IMR-90 (cell line): ENCODE data around the gene GPATCH8. TPM values are rescaled to one million over a fixed set of nuclear protein-coding genes. Genes with fewer than 3 reads are reported as not detected.

Experiments
- ATAC-seq: fragments of 200-7000 bp; cut with Tn5 transposase; 2 replicates; pipeline ENCODE4 v1.9.1; 2020; ENCODE audit warnings: low read depth, mild to moderate bottlenecking, moderate library complexity
- BruUV-seq: library from RNA; stranded (reverse); fragments of 400-500 nt; replicated peaks from 2 replicates; lab custom pipeline; 2021; lab: Mats Ljungman, UMichigan
- CTCF ChIA-PET: fragments of 300-600 bp; formaldehyde crosslinking; extraction: SDS; loops from one replicate; lab custom pipeline; 2021; ENCODE audit warnings: antibody characterized with exemption; lab: Yijun Ruan, JAX
- POLR2A ChIA-PET: fragments of 300-600 bp; sonication (Branson Sonifier 250); formaldehyde crosslinking; loops from one replicate; lab custom pipeline; 2022; ENCODE audit warnings: antibody characterized with exemption; ENCODE audit not compliant: unreplicated experiment; lab: Charles Lee
- DNase-seq: peaks from one replicate; pipeline ENCODE4 v3.0.0; 2013
- H2AFZ ChIP-seq: replicated peaks from 2 replicates; pipeline ENCODE3; 2013; ENCODE audit warnings: low read length, mild to moderate bottlenecking; ENCODE audit not compliant: poor library complexity
- H2AK5ac ChIP-seq: 2 replicates; pipeline ENCODE4 v1.6.1; 2013; ENCODE audit warnings: low read depth, low read length, inconsistent platforms
- H2AK9ac ChIP-seq: replicated peaks from 2 replicates; pipeline ENCODE3; 2013; ENCODE audit warnings: mild to moderate bottlenecking, low read depth, low read length, moderate library complexity; ENCODE audit not compliant: poor library complexity
- H2BK120ac ChIP-seq: 2 replicates; pipeline ENCODE4 v1.6.1; 2013; ENCODE audit warnings: low read depth, low read length, inconsistent platforms
- H2BK15ac ChIP-seq: 3 replicates; pipeline ENCODE4 v1.6.1; 2013; ENCODE audit warnings: low read depth, low read length, inconsistent platforms
- H2BK20ac ChIP-seq: 2 replicates; pipeline ENCODE4 v1.6.1; 2013; ENCODE audit warnings: low read depth, mild to moderate bottlenecking, inconsistent platforms, low read length, moderate library complexity
- H2BK5ac ChIP-seq: 2 replicates; pipeline ENCODE4 v1.6.1; 2013; ENCODE audit warnings: mild to moderate bottlenecking, low read depth, low read length, inconsistent platforms; ENCODE audit not compliant: poor library complexity, severe bottlenecking
- H3K14ac ChIP-seq: replicated peaks from 2 replicates; pipeline ENCODE4 v1.6.1; 2013; ENCODE audit warnings: low read depth, low read length, inconsistent platforms
- H3K18ac ChIP-seq: 2 replicates; pipeline ENCODE4 v1.6.1; 2013; ENCODE audit warnings: low read depth, low read length, control low read depth
- H3K23ac ChIP-seq: 2 replicates; pipeline ENCODE4 v1.6.1; 2013; ENCODE audit warnings: low read depth, low read length, inconsistent platforms
- H3K27ac ChIP-seq: 2 replicates; pipeline ENCODE4 v1.5.1; 2013; ENCODE audit warnings: mild to moderate bottlenecking, control low read depth, low read length; ENCODE audit not compliant: insufficient read depth
- H3K27me3 ChIP-seq: 2 replicates; pipeline ENCODE4 v1.6.1; 2013; ENCODE audit warnings: low read length; ENCODE audit not compliant: control insufficient read depth, insufficient read depth
- H3K36me3 ChIP-seq: 2 replicates; pipeline ENCODE4 v1.6.1; 2013; ENCODE audit warnings: low read length, mixed read lengths; ENCODE audit not compliant: control insufficient read depth, insufficient read depth
- H3K4ac ChIP-seq: 2 replicates; pipeline ENCODE4 v1.6.1; 2013; ENCODE audit warnings: low read depth, low read length, inconsistent platforms
- H3K4me1 ChIP-seq: 2 replicates; pipeline ENCODE4 v1.6.1; 2013; ENCODE audit warnings: low read length, mixed read lengths; ENCODE audit not compliant: control insufficient read depth, insufficient read depth
- H3K4me2 ChIP-seq: 2 replicates; pipeline ENCODE4 v1.6.1; 2013; ENCODE audit warnings: low read depth, mild to moderate bottlenecking, control low read depth, low read length, moderate library complexity
- H3K4me3 ChIP-seq: 2 replicates; pipeline ENCODE4 v1.5.1; 2013; ENCODE audit warnings: low read depth, mild to moderate bottlenecking, control low read depth, low read length, moderate library complexity; ENCODE audit not compliant: insufficient read depth
- H3K56ac ChIP-seq: 2 replicates; pipeline ENCODE4 v1.6.1; 2013; ENCODE audit warnings: low read length, inconsistent platforms; ENCODE audit not compliant: insufficient read depth; ENCODE audit errors: extremely low read depth
- H3K79me1 ChIP-seq, 2 experiments: 2 replicates each; pipeline ENCODE4 v1.6.1; 2013; ENCODE audit warnings: low read length in 2 of 2, inconsistent platforms in 1 of 2, low read depth in 1 of 2
- H3K9ac ChIP-seq: 2 replicates; pipeline ENCODE4 v1.6.1; 2013; ENCODE audit warnings: low read depth, low read length, control low read depth
- H3K9me1 ChIP-seq: 2 replicates; pipeline ENCODE4 v1.6.1; 2013; ENCODE audit warnings: low read length, inconsistent platforms; ENCODE audit not compliant: insufficient read depth
- H3K9me3 ChIP-seq: 2 replicates; pipeline ENCODE4 v1.6.1; 2013; ENCODE audit warnings: low read length; ENCODE audit not compliant: control insufficient read depth, insufficient read depth
- H4K20me1 ChIP-seq: 2 replicates; pipeline ENCODE4 v1.6.1; 2013; ENCODE audit warnings: low read length, inconsistent platforms; ENCODE audit not compliant: insufficient read depth
- H4K5ac ChIP-seq: 2 replicates; pipeline ENCODE4 v1.6.1; 2013; ENCODE audit warnings: mild to moderate bottlenecking, low read depth, low read length, control low read depth
- H4K8ac ChIP-seq, 2 experiments: 2 replicates each; pipeline ENCODE4 v1.6.1; 2013; ENCODE audit warnings: low read depth in 2 of 2, low read length in 2 of 2, control low read depth in 1 of 2, inconsistent platforms in 1 of 2
- H4K91ac ChIP-seq: 2 replicates; pipeline ENCODE4 v1.6.1; 2013; ENCODE audit warnings: low read depth, low read length, inconsistent platforms; ENCODE audit not compliant: insufficient read depth
- BHLHE40 ChIP-seq: fragments of 150-350 bp; IDR thresholded peaks from 2 replicates; pipeline ENCODE4 v1.6.1; 2016; ENCODE audit warnings: mild to moderate bottlenecking, low read depth, low read length
- CEBPB ChIP-seq: IDR thresholded peaks from 2 replicates; pipeline ENCODE4 v1.6.1; 2012; ENCODE audit warnings: low read depth, low read length, improper control_type of control experiment
- CHD1 ChIP-seq: IDR thresholded peaks from 2 replicates; pipeline ENCODE4 v1.6.1; 2012; ENCODE audit warnings: low read depth, low read length, improper control_type of control experiment
- ELK1 ChIP-seq: fragments of 150-350 bp; IDR thresholded peaks from 2 replicates; pipeline ENCODE4 v1.6.1; 2016; ENCODE audit warnings: low read depth, mild to moderate bottlenecking, low read length, moderate library complexity, borderline replicate concordance
- FOS ChIP-seq: fragments of 150-350 bp; IDR thresholded peaks from 2 replicates; pipeline ENCODE4 v1.6.1; 2016; ENCODE audit warnings: low read depth, low read length
- MAFK ChIP-seq: IDR thresholded peaks from 2 replicates; pipeline ENCODE4 v1.6.1; 2012; ENCODE audit warnings: low read depth, low read length, improper control_type of control experiment
- MAZ ChIP-seq: IDR thresholded peaks from 2 replicates; pipeline ENCODE4 v1.6.1; 2012; ENCODE audit warnings: low read depth, mild to moderate bottlenecking, low read length, improper control_type of control experiment, moderate library complexity, borderline replicate concordance
- MXI1 ChIP-seq: IDR thresholded peaks from 2 replicates; pipeline ENCODE4 v1.6.1; 2012; ENCODE audit warnings: low read depth, mild to moderate bottlenecking, low read length, moderate library complexity, borderline replicate concordance
- NFE2L2 ChIP-seq: fragments of 150-350 bp; IDR thresholded peaks from 2 replicates; pipeline ENCODE4 v1.6.1; 2016; ENCODE audit warnings: low read depth, mild to moderate bottlenecking, low read length
- POLR2A ChIP-seq: IDR thresholded peaks from 2 replicates; pipeline ENCODE4 v1.6.1; 2012; ENCODE audit warnings: mild to moderate bottlenecking, low read depth, low read length
- RAD21 ChIP-seq: IDR thresholded peaks from 2 replicates; pipeline ENCODE4 v1.6.1; 2012; ENCODE audit warnings: low read length, improper control_type of control experiment
- RCOR1 ChIP-seq: IDR thresholded peaks from 2 replicates; pipeline ENCODE4 v1.6.1; 2012; ENCODE audit warnings: mild to moderate bottlenecking, low read length, improper control_type of control experiment; ENCODE audit not compliant: insufficient replicate concordance
- RFX5 ChIP-seq: IDR thresholded peaks from 2 replicates; pipeline ENCODE4 v1.8.0; 2012; ENCODE audit warnings: low read depth, mild to moderate bottlenecking, low read length, moderate library complexity
- SMC3 ChIP-seq: fragments of 150-350 bp; IDR thresholded peaks from 2 replicates; pipeline ENCODE4 v1.6.1; 2016; ENCODE audit warnings: low read depth, mild to moderate bottlenecking, antibody characterized with exemption, low read length, moderate library complexity
- WGBS, 2 experiments: methylation state at CpG; one replicate each; pipeline versions ENCODE4 v1.1.5 to v1.1.7; 2013; ENCODE audit warnings: missing lambda C conversion rate in 2 of 2; ENCODE audit not compliant: insufficient read length in 1 of 2; ENCODE audit errors: extremely low coverage in 2 of 2; 5-methylcytosine and 5-hydroxymethylcytosine counted together
- dilution Hi-C: fragments of 300-500 bp; cut with HindIII; formaldehyde crosslinking; loops from one replicate; pipeline ENCODE4 v1.14.3; 2018; ENCODE audit warnings: low sequenced_read_pairs; ENCODE audit not compliant: unreplicated experiment
- in situ Hi-C: fragments of 300-500 bp; cut with MboI; formaldehyde crosslinking; loops from 3 replicates; pipeline ENCODE4 v1.14.3; 2019; ENCODE audit warnings: low sequenced_read_pairs, inconsistent platforms, mixed read lengths
- intact Hi-C: fragments of 100-400 bp; cut with micrococcal nuclease; formaldehyde crosslinking; loops from 2 replicates; pipeline ENCODE4 v1.10.0; 2022
- polyA plus RNA-seq, 3 experiments: library from polyadenylated mRNA; depleted of rRNA; stranded (reverse); fragments of >200 nt; gene quantifications; 2 replicates each; pipeline ENCODE4 v1.2.3, GENCODE V29; 2012; ENCODE audit warnings: low replicate concordance in 1 of 3
- total RNA-seq: library from RNA; depleted of rRNA; stranded (reverse); fragments of >200 nt; gene quantifications from 2 replicates; pipeline ENCODE4 v1.2.3, GENCODE V29; 2012
- TF ChIP-seq, protein P1 (sequence below): fragments of 150-350 bp; IDR thresholded peaks from 2 replicates; pipeline ENCODE4 v1.6.1; 2017; ENCODE audit warnings: mild to moderate bottlenecking, antibody characterized with exemption, low read length, low read depth
- TF ChIP-seq, protein P2 (sequence below): conservative IDR thresholded peaks from 2 replicates; pipeline ENCODE4 v1.5.1; 2012; ENCODE audit warnings: mild to moderate bottlenecking, low read depth, low read length, improper control_type of control experiment

The GPATCH8 gene
- total and polyA plus RNA-seq, 2 of the 4 experiments (the other 2 are of a cell fraction), result 8.8 to 13.2 TPM

GRCh38 chr17:44389281-44389680, 113.9 kb downstream of the GPATCH8 start, which contains the start of gene ITGA2B:
Gene ITGA2B (minus strand): TSS chr17:44389649. CDS start chr17:44389473, 176 bp downstream.
- H3K9ac ChIP-seq, result no peak within 1 kb of the TSS
- no peak within 1 kb of the TSS for H3K56ac ChIP-seq
- BruUV-seq, result no TSS peak
- H3K4me3 ChIP-seq, result no peak within 1 kb of the TSS
- ChIA-PET POLR2A (no interaction called here), CTCF (no interaction called here)
- no peak for DNase-seq
- no peak within 1 kb of the TSS for H3K27ac ChIP-seq
- H3K36me3 ChIP-seq, result no peaks in the 10 kb centered on the region
- H2BK5ac ChIP-seq, result no peak within 1 kb of the TSS
- no peak for TF ChIP-seq RCOR1
- TF ChIP-seq, protein P1, sequence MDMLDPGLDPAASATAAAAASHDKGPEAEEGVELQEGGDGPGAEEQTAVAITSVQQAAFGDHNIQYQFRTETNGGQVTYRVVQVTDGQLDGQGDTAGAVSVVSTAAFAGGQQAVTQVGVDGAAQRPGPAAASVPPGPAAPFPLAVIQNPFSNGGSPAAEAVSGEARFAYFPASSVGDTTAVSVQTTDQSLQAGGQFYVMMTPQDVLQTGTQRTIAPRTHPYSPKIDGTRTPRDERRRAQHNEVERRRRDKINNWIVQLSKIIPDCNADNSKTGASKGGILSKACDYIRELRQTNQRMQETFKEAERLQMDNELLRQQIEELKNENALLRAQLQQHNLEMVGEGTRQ, result no peak
- TF ChIP-seq RFX5, result no peak
- no peak for TF ChIP-seq FOS
- TF ChIP-seq ELK1, result no peak
- no peak for TF ChIP-seq CEBPB
- no peak for TF ChIP-seq CHD1
- TF ChIP-seq, protein P2, sequence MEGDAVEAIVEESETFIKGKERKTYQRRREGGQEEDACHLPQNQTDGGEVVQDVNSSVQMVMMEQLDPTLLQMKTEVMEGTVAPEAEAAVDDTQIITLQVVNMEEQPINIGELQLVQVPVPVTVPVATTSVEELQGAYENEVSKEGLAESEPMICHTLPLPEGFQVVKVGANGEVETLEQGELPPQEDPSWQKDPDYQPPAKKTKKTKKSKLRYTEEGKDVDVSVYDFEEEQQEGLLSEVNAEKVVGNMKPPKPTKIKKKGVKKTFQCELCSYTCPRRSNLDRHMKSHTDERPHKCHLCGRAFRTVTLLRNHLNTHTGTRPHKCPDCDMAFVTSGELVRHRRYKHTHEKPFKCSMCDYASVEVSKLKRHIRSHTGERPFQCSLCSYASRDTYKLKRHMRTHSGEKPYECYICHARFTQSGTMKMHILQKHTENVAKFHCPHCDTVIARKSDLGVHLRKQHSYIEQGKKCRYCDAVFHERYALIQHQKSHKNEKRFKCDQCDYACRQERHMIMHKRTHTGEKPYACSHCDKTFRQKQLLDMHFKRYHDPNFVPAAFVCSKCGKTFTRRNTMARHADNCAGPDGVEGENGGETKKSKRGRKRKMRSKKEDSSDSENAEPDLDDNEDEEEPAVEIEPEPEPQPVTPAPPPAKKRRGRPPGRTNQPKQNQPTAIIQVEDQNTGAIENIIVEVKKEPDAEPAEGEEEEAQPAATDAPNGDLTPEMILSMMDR, result no peak
- TF ChIP-seq NFE2L2, result no peak
- TF ChIP-seq SMC3, result no peak
- TF ChIP-seq BHLHE40, result no peak
- TF ChIP-seq MAZ, result no peak
- TF ChIP-seq POLR2A, result no peak
- no peak for TF ChIP-seq MAFK
- TF ChIP-seq MXI1, result no peak
- TF ChIP-seq RAD21, result no peak
- no peak within 1 kb of the TSS for H2BK20ac ChIP-seq
- no peak within 1 kb of the TSS for H3K4ac ChIP-seq
- H3K18ac ChIP-seq, result no peak within 1 kb of the TSS
- no peak for ATAC-seq
- H3K23ac ChIP-seq, result no peak within 1 kb of the TSS
- H3K9me3 ChIP-seq, result no peaks in the 10 kb centered on the region
- H2AK9ac ChIP-seq, result no peak within 1 kb of the TSS
- no peak within 1 kb of the TSS for H4K8ac ChIP-seq
- dilution Hi-C loops (no loop called here), in situ Hi-C loops (no loop called here), intact Hi-C loops (no loop called here)
- no peak within 1 kb of the TSS for H2AFZ ChIP-seq
- H2AK5ac ChIP-seq, result no peak within 1 kb of the TSS
- no peak within 1 kb of the TSS for H2BK120ac ChIP-seq
- H3K4me2 ChIP-seq, result no peak within 1 kb of the TSS
- H3K4me1 ChIP-seq, result peaks cover 2% of the 10 kb centered on the region; the same call in 1 of the 2 replicates
- no peak within 1 kb of the TSS for H4K91ac ChIP-seq
- no peaks in the 10 kb centered on the region for H3K79me1 ChIP-seq
- H3K14ac ChIP-seq, result no peak within 1 kb of the TSS
- H3K27me3 ChIP-seq, result peaks cover 9% of the 10 kb centered on the region
- H3K9me1 ChIP-seq, result no peaks in the 10 kb centered on the region
- H4K20me1 ChIP-seq, result no peaks in the 10 kb centered on the region
- no peak within 1 kb of the TSS for H4K5ac ChIP-seq
- no CpG with 5 or more reads among the region's 1 CpG for WGBS, 2 experiments
- H2BK15ac ChIP-seq, result no peak within 1 kb of the TSS
